Activated T-helper 2 cell treated with anti-CD3 and anti-CD28 coated beads, Interferon-gamma antibody, Interleukin-2, Interleukin-4, amounts not matched to agents 10 μg/mL and 5 μg/mL and 100 μg/mL, durations not matched to agents 14 hours and 24 hours and 36 hours (primary cell): ENCODE results near the gene SHISAL2A. TPM values are rescaled to one million over a fixed set of nuclear protein-coding genes. Genes with fewer than 3 reads are reported as not detected.
A peak's percentile ranks its signal among the peaks of the same experiment; 100 is the strongest.
"Not testable (repeated sequence)": the region's sequence is repeated elsewhere in the genome, so short reads cannot be mapped to it uniquely, and the experiment has no call there.

Experiments
- DNase-seq: peaks from one replicate; pipeline ENCODE4 v3.0.0; 2021; ENCODE audit warnings: low spot score
- H3K27ac Mint-ChIP-seq: one replicate; pipeline ENCODE4 v1.8.0; 2021; ENCODE audit warnings: mixed read lengths
- H3K27me3 Mint-ChIP-seq: one replicate; pipeline ENCODE4 v1.8.0; 2021; ENCODE audit warnings: low read depth, mixed read lengths
- H3K36me3 Mint-ChIP-seq: one replicate; pipeline ENCODE4 v1.8.0; 2021; ENCODE audit warnings: low read depth, mixed read lengths
- H3K4me1 Mint-ChIP-seq: one replicate; pipeline ENCODE4 v1.8.0; 2021; ENCODE audit warnings: low read depth, mixed read lengths
- H3K4me3 Mint-ChIP-seq: one replicate; pipeline ENCODE4 v1.8.0; 2021; ENCODE audit warnings: low read depth, mild to moderate bottlenecking, moderate library complexity, mixed read lengths
- H3K9me3 Mint-ChIP-seq: one replicate; pipeline ENCODE4 v1.8.0; 2021; ENCODE audit warnings: mixed read lengths
- intact Hi-C: fragments of 100-400 bp; cut with micrococcal nuclease; formaldehyde crosslinking; loops from one replicate; pipeline ENCODE4 v1.15.1; 2023
- total RNA-seq: library from RNA; stranded (reverse); gene quantifications from 2 replicates; pipeline ENCODE4 v1.2.3, GENCODE V29; 2022

The SHISAL2A gene
- total RNA-seq, 1 donor from 2014 or later, result 1.9 TPM

DNA sequence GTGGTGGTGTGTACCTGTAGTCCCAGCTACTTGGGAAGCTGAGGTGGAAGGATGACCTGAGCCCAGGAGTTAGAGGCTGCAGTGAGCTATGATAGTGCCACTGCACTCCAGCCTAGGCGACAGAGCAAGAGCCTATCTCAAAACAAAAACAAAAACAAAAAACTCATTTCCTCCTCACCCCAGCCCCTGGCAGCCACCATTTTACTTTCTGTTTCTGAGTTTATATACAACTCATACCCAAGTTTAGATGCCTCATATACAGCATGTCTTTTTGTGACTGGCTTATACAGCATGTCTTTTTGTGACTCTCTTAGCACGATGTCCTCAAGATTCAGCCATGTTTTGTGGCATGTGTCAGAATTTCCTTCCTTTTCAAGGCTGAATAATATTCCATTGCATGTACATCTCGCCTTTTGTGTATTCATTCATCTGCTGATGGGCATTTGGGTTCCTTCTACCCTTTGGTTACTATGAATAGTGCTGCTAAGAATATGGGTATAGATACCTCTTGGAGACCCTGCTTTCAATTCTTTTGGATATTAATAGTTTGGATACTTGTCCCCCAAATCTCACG lies 50.5 kb downstream of the SHISAL2A start:
- no peak for DNase-seq
- Mint-ChIP-seq H3K27ac (no peak overlapping the region), H3K4me1 (peaks cover 9% of the 10 kb centered on the region), H3K9me3 (peaks cover 4% of the 10 kb centered on the region), H3K36me3 (peaks cover 42% of the 10 kb centered on the region), H3K4me3 (no peak overlapping the region), H3K27me3 (no peaks in the 10 kb centered on the region)
- intact Hi-C loops, result loop anchor here (10.0 kb wide), 1 partner anchor 539 kb away; the partner anchor contains the start of gene ZFYVE9

- no peak overlapping the region for H3K27ac Mint-ChIP-seq
- no peak for DNase-seq
- intact Hi-C loops, result loop anchor here (10.0 kb wide), 1 partner anchor 540 kb away; the partner anchor contains the start of gene ZFYVE9
- no peaks in the 10 kb centered on the region for H3K27me3 Mint-ChIP-seq
- H3K4me1 Mint-ChIP-seq, result peaks cover 9% of the 10 kb centered on the region
- peaks cover 4% of the 10 kb centered on the region for H3K9me3 Mint-ChIP-seq
- H3K4me3 Mint-ChIP-seq, result no peak overlapping the region
- peaks cover 46% of the 10 kb centered on the region for H3K36me3 Mint-ChIP-seq
Observed at GRCh38 chr1:52684545-52684944, 51.6 kb downstream of the SHISAL2A start.

GRCh38 chr1:52686261-52686751 lies 53.3 kb downstream of the SHISAL2A start:
- H3K27me3 Mint-ChIP-seq, H3K4me3 Mint-ChIP-seq, H3K9me3 Mint-ChIP-seq, H3K4me1 Mint-ChIP-seq: not testable (repeated sequence)
- intact Hi-C loops, result loop anchor here (1.0 to 10.0 kb wide), 3 partner anchors 262 to 542 kb away; partner anchors contain the start of genes ORC1, PRPF38A and ZFYVE9
- DNase-seq, result peak; percentile 70
- H3K27ac Mint-ChIP-seq, result peak overlapping the region; percentile 48
- H3K36me3 Mint-ChIP-seq, result peaks cover 52% of the 10 kb centered on the region

DNA sequence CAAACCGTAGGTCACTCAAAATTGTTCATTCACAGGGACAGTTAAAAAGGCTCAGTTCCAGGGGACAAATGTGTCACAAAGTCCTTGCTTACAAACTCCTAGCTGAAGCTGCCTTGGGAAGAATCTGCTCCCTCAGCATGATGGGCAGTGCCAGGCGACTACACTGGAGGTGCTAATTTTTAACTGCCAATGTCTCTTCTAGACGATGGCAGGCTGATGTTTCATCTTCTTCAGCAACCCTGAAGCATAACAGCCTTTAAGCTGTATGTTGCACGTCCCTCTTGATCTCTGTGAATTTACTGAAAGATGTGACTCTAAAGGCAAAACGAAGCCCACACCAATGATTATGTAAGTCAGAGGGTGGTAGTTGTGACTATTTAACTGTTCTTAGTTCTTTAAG lies 53.9 kb downstream of the SHISAL2A start:
- no peak for DNase-seq
- Mint-ChIP-seq H3K36me3 (peaks cover 55% of the 10 kb centered on the region), H3K4me3 (no peak overlapping the region), H3K9me3 (peaks cover 4% of the 10 kb centered on the region), H3K4me1 (peaks cover 9% of the 10 kb centered on the region), H3K27me3 (no peaks in the 10 kb centered on the region), H3K27ac (no peak overlapping the region)
- intact Hi-C loops, result loop anchor here (1.0 to 10.0 kb wide), 3 partner anchors 263 to 542 kb away; partner anchors contain the start of genes ORC1, PRPF38A and ZFYVE9

DNA sequence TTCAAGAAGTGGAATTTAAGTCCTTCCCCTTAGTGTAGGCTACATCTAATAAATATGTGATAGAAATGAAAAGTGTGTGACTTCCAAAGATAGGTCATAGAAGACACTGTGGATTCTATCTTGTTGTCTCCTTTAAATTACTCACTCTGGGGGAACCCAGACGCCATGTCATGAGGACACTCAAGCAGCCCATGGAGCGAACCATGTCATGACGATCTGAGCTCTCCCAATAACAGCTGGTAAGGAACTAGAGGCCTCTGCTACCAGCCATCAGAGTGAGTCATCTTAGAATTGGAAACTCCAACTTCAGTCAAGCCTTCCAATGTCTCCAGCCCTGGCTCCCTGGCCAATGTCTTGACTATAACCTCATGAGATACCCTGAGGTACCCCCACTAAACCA lies 58.9 kb downstream of the SHISAL2A start:
- intact Hi-C loops, result no loop called here
- H3K36me3 Mint-ChIP-seq, result peaks cover 61% of the 10 kb centered on the region
- no peak overlapping the region for H3K27ac Mint-ChIP-seq
- no peak overlapping the region for H3K4me3 Mint-ChIP-seq
- no peak for DNase-seq
- peaks cover 12% of the 10 kb centered on the region for H3K4me1 Mint-ChIP-seq
- H3K9me3 Mint-ChIP-seq, result no peaks in the 10 kb centered on the region
- H3K27me3 Mint-ChIP-seq, result no peaks in the 10 kb centered on the region

GRCh38 chr1:52692697-52693096 lies 59.7 kb downstream of the SHISAL2A start:
- Mint-ChIP-seq H3K9me3 (no peaks in the 10 kb centered on the region), H3K27me3 (no peaks in the 10 kb centered on the region), H3K4me1 (peaks cover 16% of the 10 kb centered on the region), H3K27ac (no peak overlapping the region), H3K4me3 (no peak overlapping the region), H3K36me3 (peaks cover 56% of the 10 kb centered on the region)
- no peak for DNase-seq
- intact Hi-C loops, result no loop called here

DNA sequence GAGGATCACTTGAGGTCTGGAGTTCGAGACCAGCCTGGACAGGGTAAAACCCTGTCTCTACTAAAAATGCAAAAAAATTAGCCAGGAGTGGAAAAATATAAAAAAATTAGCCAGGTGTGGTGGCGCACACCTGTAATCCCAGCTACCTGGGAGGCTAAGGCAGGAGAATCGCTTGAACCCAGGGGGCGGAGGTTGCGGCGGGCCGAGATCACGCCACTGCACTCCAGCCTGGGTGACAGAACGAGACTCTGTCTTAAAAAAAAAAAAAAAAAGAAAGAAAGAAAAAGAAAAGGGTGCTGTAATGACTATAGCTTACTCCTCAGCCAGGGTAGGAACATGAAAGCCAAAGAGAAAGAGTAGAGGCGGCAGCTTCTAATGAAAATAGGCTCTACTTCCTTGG lies 60.4 kb downstream of the SHISAL2A start:
- H3K9me3 Mint-ChIP-seq, H3K27me3 Mint-ChIP-seq, H3K4me3 Mint-ChIP-seq, intact Hi-C loops, DNase-seq, H3K27ac Mint-ChIP-seq: not testable (repeated sequence)
- Mint-ChIP-seq H3K4me1 (peaks cover 17% of the 10 kb centered on the region), H3K36me3 (peaks cover 53% of the 10 kb centered on the region)

DNA sequence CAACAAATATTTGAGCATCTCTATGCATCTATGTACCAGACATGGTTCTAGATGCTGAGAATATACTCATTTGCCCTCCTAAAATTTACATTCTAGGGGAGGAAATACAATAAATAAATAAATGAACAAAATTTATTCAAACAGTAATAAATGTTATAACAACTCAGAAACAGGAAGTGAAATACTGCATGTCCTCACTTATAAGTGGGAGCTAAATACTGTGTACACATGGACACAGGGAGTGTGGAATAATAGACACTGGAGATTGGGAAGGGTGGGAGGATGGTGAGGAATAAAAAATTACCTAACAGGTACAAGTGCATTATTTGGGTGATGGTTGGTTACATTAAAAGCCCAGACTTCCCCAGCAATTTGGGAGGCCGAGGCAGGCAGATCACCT lies 60.9 kb downstream of the SHISAL2A start:
- Mint-ChIP-seq H3K27ac (no peak overlapping the region), H3K36me3 (peaks cover 51% of the 10 kb centered on the region), H3K4me3 (no peak overlapping the region), H3K9me3 (no peaks in the 10 kb centered on the region), H3K4me1 (peaks cover 21% of the 10 kb centered on the region), H3K27me3 (no peaks in the 10 kb centered on the region)
- no peak for DNase-seq
- intact Hi-C loops, result no loop called here

- no peak for DNase-seq
- Mint-ChIP-seq H3K4me1 (peaks cover 22% of the 10 kb centered on the region), H3K4me3 (peak overlapping the region; percentile 28), H3K27ac (no peak overlapping the region), H3K9me3 (no peaks in the 10 kb centered on the region), H3K36me3 (peaks cover 42% of the 10 kb centered on the region), H3K27me3 (no peaks in the 10 kb centered on the region)
- intact Hi-C loops, result loop anchor here (5.0 kb wide), 1 partner anchor 328 kb away; the partner anchor contains the start of gene CC2D1B
Observed at GRCh38 chr1:52695627-52696026, 62.7 kb downstream of the SHISAL2A start.

- peaks cover 27% of the 10 kb centered on the region for H3K36me3 Mint-ChIP-seq
- peaks cover 21% of the 10 kb centered on the region for H3K4me1 Mint-ChIP-seq
- intact Hi-C loops, result loop anchor here (5.0 kb wide), 1 partner anchor 331 kb away; the partner anchor contains the start of gene CC2D1B
- peak; percentile 62 for DNase-seq
- peak within 1 kb of the TSS; percentile 91 for H3K27ac Mint-ChIP-seq
- H3K4me3 Mint-ChIP-seq, result peak within 1 kb of the TSS; percentile 93
- H3K9me3 Mint-ChIP-seq, result no peaks in the 10 kb centered on the region
- no peaks in the 10 kb centered on the region for H3K27me3 Mint-ChIP-seq
Observed at GRCh38 chr1:52697795-52698674, 65.1 kb downstream of the SHISAL2A start, which contains the start of gene COA7. Gene COA7 (minus strand): TSS chr1:52698347. CDS start chr1:52698326, 21 bp downstream.

GRCh38 chr1:52702886-52703787 lies 70.2 kb downstream of the SHISAL2A start:
- Mint-ChIP-seq H3K27ac (peak overlapping the region; percentile 80), H3K4me3 (peak overlapping the region; percentile 83), H3K9me3 (no peaks in the 10 kb centered on the region), H3K36me3 (no peaks in the 10 kb centered on the region), H3K27me3 (peaks cover under 1% of the 10 kb centered on the region), H3K4me1 (peaks cover 19% of the 10 kb centered on the region)
- DNase-seq, result peak; percentile 81
- intact Hi-C loops, result loop anchor here (2.0 to 10.0 kb wide), 4 partner anchors 24 to 492 kb away; partner anchors contain the start of genes CPT2, ECHDC2, SCP2 and ZYG11A
